Skeletal muscle tissue (tissue), 4 donors: Measurements from ENCODE around the gene RGP1. TPM values are rescaled to one million over a fixed set of nuclear protein-coding genes. Genes with fewer than 3 reads are reported as not detected.

Experiments used
- H3K27ac ChIP-seq: one replicate; pipeline ENCODE4 v1.7.0; 2013; ENCODE audit warnings: mild to moderate bottlenecking, low read depth, low read length, inconsistent platforms
- H3K27me3 ChIP-seq, 3 donors: one replicate each; pipeline ENCODE4 v1.7.0; 2013; ENCODE audit warnings: low read length in 3 of 3; ENCODE audit not compliant: control insufficient read depth in 3 of 3, insufficient read depth in 3 of 3
- H3K36me3 ChIP-seq, 3 donors: one replicate each; pipeline ENCODE4 v1.7.0; 2013; ENCODE audit warnings: low read length in 3 of 3; ENCODE audit not compliant: control insufficient read depth in 3 of 3, insufficient read depth in 3 of 3
- H3K4me1 ChIP-seq, 3 donors: one replicate each; pipeline ENCODE4 v1.7.0; 2013; ENCODE audit warnings: low read length in 3 of 3, mild to moderate bottlenecking in 3 of 3; ENCODE audit not compliant: control insufficient read depth in 3 of 3, insufficient read depth in 3 of 3
- H3K4me3 ChIP-seq, 3 donors: one replicate each; pipeline ENCODE4 v1.7.0; 2013; ENCODE audit warnings: low read length in 3 of 3
- H3K9ac ChIP-seq, 3 donors: one replicate each; pipeline ENCODE4 v1.7.0; 2013; ENCODE audit warnings: low read length in 3 of 3, mild to moderate bottlenecking in 3 of 3, moderate library complexity in 2 of 3, low read depth in 1 of 3
- H3K9me3 ChIP-seq, 3 donors: one replicate each; pipeline ENCODE4 v1.7.0; 2013; ENCODE audit warnings: low read length in 3 of 3; ENCODE audit not compliant: control insufficient read depth in 3 of 3
- total RNA-seq: library from RNA; depleted of rRNA; stranded (reverse); fragments of >200 nt; gene quantifications from one replicate; pipeline ENCODE4 v1.2.3, GENCODE V29; 2014
- donor health status: Osteomylitis.

RGP1 gene
- total RNA-seq, 1 donor from 2014 or later: 7.8 TPM

DNA sequence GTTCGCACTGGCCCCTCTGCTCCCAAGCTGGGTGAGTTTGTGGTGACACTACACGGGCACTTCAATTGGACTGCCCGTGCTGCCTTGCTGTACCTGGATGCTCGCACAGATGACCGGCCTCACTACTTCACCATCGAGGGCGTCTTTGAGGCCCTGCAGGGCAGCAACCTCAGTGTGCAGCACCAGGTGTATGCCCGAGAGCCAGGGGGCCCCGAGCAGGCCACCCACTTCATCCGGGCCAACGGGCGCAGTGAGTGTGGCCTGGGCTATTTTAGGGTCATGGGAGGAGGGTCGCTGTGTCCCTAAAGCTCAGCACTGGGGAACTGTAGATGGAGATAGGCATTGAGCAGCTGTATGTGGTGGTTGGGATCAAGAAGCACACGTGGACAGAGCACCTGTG lies 43.7 kb downstream of the RGP1 start:
- H3K9ac ChIP-seq: peak overlapping the region; percentile 5 to 69 (median 28)
- H3K36me3 ChIP-seq: no peaks in the 10 kb centered on the region
- peak overlapping the region; percentile 53 to 65 (median 54) for H3K4me3 ChIP-seq
- H3K27ac ChIP-seq: no peak overlapping the region
- no peaks in the 10 kb centered on the region for H3K27me3 ChIP-seq
- no peaks in the 10 kb centered on the region for H3K9me3 ChIP-seq
- peaks cover 31 to 51% (median 31%) of the 10 kb centered on the region in 3 donors for H3K4me1 ChIP-seq

DNA sequence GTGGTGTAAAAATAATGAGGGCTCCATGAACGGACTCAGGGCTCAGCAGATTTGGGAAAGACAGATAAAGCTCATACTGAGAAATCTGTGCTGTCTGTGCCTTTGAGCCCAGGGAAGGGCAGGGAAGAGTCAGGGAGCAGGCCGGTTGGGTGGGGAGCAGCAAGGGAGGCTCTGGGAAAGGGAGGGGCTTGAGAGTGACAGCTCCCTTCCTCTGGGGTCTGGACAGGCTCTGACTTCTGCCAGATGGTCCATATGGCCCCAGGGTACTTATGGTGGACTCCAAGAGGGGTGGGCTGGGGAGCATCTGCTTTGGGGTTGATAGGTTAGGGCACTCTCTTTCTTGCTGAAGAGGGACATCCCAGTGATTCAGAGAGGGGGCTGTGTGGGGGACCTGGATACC lies 44.4 kb downstream of the RGP1 start:
- Histone ChIP-seq H3K27ac (no peak overlapping the region), H3K9me3 (no peaks in the 10 kb centered on the region), H3K27me3 (no peaks in the 10 kb centered on the region), H3K4me1 (peaks cover 31 to 51% (median 32%) of the 10 kb centered on the region in 3 donors), H3K9ac (peak overlapping the region; percentile 7 to 69 (median 28)), H3K36me3 (no peaks in the 10 kb centered on the region), H3K4me3 (peak overlapping the region in 2 of 3 donors; percentile 54 to 65)

DNA sequence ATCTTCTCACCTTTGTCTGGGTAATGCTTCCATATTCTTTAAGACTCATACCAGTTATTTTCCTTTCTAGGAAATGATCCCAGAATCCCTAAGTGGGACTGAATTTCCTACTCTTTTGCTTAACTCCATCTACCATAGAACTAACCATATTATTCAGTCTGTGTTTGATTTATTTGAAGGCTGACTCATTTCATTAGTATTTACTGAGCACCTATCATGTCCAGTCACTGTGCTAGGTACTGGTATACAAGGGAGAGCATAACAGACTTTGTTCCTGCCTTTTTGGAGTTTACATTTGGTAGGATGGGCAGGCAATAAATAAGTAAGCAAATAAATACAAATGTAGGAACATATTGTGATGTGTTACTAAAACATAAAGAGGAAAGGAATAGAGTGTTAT lies 46.6 kb downstream of the RGP1 start:
- Histone ChIP-seq H3K36me3 (peaks cover 3 to 14% (median 8%) of the 10 kb centered on the region in 3 donors), H3K9me3 (no peaks in the 10 kb centered on the region), H3K4me3 (no peak overlapping the region), H3K4me1 (peaks cover 25 to 52% (median 32%) of the 10 kb centered on the region in 3 donors), H3K27me3 (no peaks in the 10 kb centered on the region), H3K27ac (no peak overlapping the region), H3K9ac (no peak overlapping the region)

GRCh38 chr9:35797311-35798109 lies 48.4 kb downstream of the RGP1 start:
- Histone ChIP-seq H3K9ac (no peak overlapping the region), H3K27ac (no peak overlapping the region), H3K4me1 (peaks cover 19 to 50% (median 32%) of the 10 kb centered on the region in 3 donors), H3K9me3 (no peaks in the 10 kb centered on the region), H3K4me3 (no peak overlapping the region), H3K36me3 (peaks cover 13 to 27% (median 20%) of the 10 kb centered on the region in 3 donors), H3K27me3 (no peaks in the 10 kb centered on the region)

- Histone ChIP-seq H3K27ac (no peak overlapping the region), H3K9me3 (no peaks in the 10 kb centered on the region), H3K36me3 (peaks cover 13 to 34% (median 26%) of the 10 kb centered on the region in 3 donors), H3K4me3 (no peak overlapping the region), H3K27me3 (no peaks in the 10 kb centered on the region), H3K4me1 (peaks cover 6 to 37% (median 19%) of the 10 kb centered on the region in 3 donors), H3K9ac (no peak overlapping the region)
These were observed 49.7 kb downstream of the RGP1 start for GRCh38 chr9:35798658-35799374.

- Histone ChIP-seq H3K36me3 (peaks cover 16 to 40% (median 33%) of the 10 kb centered on the region in 3 donors), H3K27me3 (no peaks in the 10 kb centered on the region), H3K4me1 (peaks cover 0 to 24% (median 13%) of the 10 kb centered on the region in 3 donors), H3K4me3 (no peak overlapping the region), H3K9ac (no peak overlapping the region), H3K9me3 (no peaks in the 10 kb centered on the region), H3K27ac (no peak overlapping the region)
These were observed 51.4 kb downstream of the RGP1 start for GRCh38 chr9:35800530-35800929.

GRCh38 chr9:35801328-35802128 lies 52.4 kb downstream of the RGP1 start:
- no peak overlapping the region for H3K27ac ChIP-seq
- no peak overlapping the region for H3K4me3 ChIP-seq
- no peaks in the 10 kb centered on the region for H3K9me3 ChIP-seq
- H3K9ac ChIP-seq: no peak overlapping the region
- H3K4me1 ChIP-seq: peaks cover 0 to 19% (median 13%) of the 10 kb centered on the region in 3 donors
- H3K27me3 ChIP-seq: no peaks in the 10 kb centered on the region
- peaks cover 26 to 50% (median 42%) of the 10 kb centered on the region in 3 donors for H3K36me3 ChIP-seq

GRCh38 chr9:35806101-35806500 lies 57.0 kb downstream of the RGP1 start:
- H3K27me3 ChIP-seq: no peaks in the 10 kb centered on the region
- no peak overlapping the region for H3K4me3 ChIP-seq
- H3K36me3 ChIP-seq: peaks cover 37 to 58% (median 57%) of the 10 kb centered on the region in 3 donors
- peaks cover 5 to 14% (median 11%) of the 10 kb centered on the region in 3 donors for H3K4me1 ChIP-seq
- no peak overlapping the region for H3K27ac ChIP-seq
- H3K9ac ChIP-seq: no peak overlapping the region
- H3K9me3 ChIP-seq: no peaks in the 10 kb centered on the region
